ENCODE measurements around the gene SMO. TPM values are rescaled to one million over a fixed set of nuclear protein-coding genes. Genes with fewer than 3 reads are reported as not detected.
"Not testable (repeated sequence)": the region's sequence is repeated elsewhere in the genome, so short reads cannot be mapped to it uniquely, and the experiment has no call there.

Gene SMO
- total RNA-seq, 2 donors from 2014 or later = 4.7 to 9.9 TPM

DNA sequence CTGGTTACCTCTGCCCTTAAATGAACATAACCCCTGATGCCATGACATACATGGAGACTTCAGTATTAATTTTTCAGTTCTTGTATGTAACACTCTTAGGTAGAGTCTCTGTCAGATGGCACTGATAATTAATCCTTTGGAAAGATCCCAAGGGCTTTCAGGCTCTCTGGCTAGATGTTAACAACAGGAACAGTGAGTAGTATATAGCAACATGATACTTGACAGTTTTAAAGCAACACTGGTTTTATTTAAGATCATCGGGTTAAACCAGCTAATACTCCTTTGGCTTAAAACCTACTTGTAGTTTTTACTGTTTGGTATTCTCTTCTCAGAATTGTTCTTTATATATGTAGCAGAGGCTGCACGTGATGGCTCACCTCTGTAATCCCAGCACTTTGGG is 63.7 kb downstream of the SMO start:
- DNase-seq (ENCODE audit: low spot score) = no peak
- H3K27me3 ChIP-seq = no peaks in the 10 kb centered on the region
- H3K4me1 ChIP-seq = no peaks in the 10 kb centered on the region
- H3K27ac ChIP-seq = no peak overlapping the region
- no peak overlapping the region for H3K4me3 ChIP-seq
- TF ChIP-seq, protein P1, sequence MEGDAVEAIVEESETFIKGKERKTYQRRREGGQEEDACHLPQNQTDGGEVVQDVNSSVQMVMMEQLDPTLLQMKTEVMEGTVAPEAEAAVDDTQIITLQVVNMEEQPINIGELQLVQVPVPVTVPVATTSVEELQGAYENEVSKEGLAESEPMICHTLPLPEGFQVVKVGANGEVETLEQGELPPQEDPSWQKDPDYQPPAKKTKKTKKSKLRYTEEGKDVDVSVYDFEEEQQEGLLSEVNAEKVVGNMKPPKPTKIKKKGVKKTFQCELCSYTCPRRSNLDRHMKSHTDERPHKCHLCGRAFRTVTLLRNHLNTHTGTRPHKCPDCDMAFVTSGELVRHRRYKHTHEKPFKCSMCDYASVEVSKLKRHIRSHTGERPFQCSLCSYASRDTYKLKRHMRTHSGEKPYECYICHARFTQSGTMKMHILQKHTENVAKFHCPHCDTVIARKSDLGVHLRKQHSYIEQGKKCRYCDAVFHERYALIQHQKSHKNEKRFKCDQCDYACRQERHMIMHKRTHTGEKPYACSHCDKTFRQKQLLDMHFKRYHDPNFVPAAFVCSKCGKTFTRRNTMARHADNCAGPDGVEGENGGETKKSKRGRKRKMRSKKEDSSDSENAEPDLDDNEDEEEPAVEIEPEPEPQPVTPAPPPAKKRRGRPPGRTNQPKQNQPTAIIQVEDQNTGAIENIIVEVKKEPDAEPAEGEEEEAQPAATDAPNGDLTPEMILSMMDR (IDR thresholded peaks at IDR 0.05) = no peak
- no peaks in the 10 kb centered on the region for H3K9me3 ChIP-seq
- no peaks in the 10 kb centered on the region for H3K36me3 ChIP-seq

DNA sequence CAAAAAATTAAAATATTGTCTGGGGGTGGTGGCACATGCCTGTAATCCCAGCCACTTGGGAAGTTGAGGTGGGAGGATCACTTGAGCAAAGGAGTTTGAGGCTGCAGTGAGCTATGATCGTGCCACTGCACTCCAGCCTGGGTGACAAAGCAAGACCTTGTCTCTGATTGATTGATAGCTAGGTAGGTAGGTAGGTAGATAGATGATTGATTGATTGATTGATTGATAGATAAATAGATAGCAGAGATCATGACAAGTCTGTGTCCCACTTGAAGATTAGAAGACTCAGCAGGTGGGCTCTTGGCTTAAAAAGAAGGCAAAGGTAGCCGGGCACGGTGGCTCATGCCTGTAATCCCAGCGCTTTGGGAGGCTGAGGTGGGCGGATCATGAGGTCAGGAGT is 64.2 kb downstream of the SMO start:
- H3K9me3 ChIP-seq; H3K36me3 ChIP-seq; DNase-seq (ENCODE audit: low spot score); H3K4me3 ChIP-seq; H3K27ac ChIP-seq; H3K4me1 ChIP-seq; H3K27me3 ChIP-seq: not testable (repeated sequence)

DNA sequence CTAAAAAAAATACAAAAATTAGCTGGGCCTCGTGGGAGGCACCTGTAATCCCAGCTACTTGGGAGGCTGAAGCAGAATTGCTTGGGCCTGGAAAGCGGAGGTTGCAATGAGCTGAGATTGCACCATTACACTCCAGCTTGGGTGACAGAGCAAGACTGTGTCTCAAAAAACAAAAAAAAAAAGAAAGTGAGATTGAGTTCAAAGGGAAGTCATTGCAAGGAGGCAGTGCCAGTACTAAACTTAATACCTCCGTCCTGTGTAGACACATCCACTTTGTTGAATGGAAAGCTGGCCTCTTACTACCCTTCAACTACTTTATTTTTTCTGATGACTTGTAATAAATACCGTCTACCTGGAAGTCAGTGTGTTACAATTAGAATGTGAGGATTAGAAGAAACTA is 67.4 kb downstream of the SMO start:
- TF ChIP-seq, protein P1 (IDR thresholded peaks at IDR 0.05) = no peak
- H3K4me1 ChIP-seq = no peaks in the 10 kb centered on the region
- H3K27me3 ChIP-seq = no peaks in the 10 kb centered on the region

DNA sequence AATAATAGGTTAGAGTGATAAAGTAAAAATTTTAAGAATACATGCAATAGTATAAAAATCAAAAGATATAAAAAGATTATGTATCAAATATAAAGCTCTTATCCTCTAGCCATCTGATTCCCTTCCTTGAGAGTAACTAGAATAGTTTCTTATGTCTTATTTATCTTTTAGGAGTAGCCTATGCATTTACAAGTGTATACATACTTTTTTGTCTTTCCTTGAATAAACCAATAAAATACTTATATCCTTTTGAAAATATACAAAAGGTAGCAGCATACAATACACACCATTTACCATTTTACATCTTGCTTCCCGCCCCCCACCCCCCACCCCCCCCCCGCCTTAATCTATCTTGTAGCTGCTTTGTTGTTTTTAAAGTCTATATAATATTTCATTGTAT is 67.8 kb downstream of the SMO start:
- H3K27me3 ChIP-seq = no peaks in the 10 kb centered on the region
- no peaks in the 10 kb centered on the region for H3K36me3 ChIP-seq
- no peaks in the 10 kb centered on the region for H3K9me3 ChIP-seq
- H3K4me1 ChIP-seq = no peaks in the 10 kb centered on the region
- H3K4me3 ChIP-seq = no peak overlapping the region
- TF ChIP-seq, protein P1 (IDR thresholded peaks at IDR 0.05) = no peak
- no peak for DNase-seq (ENCODE audit: low spot score)
- no peak overlapping the region for H3K27ac ChIP-seq

More for the DNA sequence above, 67.4 kb downstream of the SMO start:
- no peaks in the 10 kb centered on the region for H3K36me3 ChIP-seq
- H3K9me3 ChIP-seq = no peaks in the 10 kb centered on the region
- no peak overlapping the region for H3K27ac ChIP-seq
- H3K4me3 ChIP-seq = no peak overlapping the region
- no peak for DNase-seq (ENCODE audit: low spot score)

DNA sequence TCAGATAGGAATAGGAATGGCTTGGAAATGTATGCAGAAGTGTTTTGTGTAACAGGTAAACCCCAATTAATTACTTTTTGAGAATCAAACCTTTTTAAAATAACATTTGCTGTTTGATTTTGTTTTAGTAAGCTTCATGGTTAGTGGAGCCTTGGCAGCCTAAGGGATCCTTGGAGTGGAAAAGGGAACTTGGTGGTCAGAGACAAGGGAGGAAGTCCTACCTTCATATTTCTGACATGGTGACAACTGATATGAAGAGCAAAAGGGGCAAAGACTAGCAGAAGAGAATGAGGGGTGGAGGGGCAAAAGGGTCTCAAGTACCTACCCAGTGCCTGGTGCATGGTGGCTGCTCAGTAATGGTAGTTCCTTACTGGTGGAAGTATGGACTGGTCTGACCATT is 68.7 kb downstream of the SMO start:
- Histone ChIP-seq H3K36me3 (no peaks in the 10 kb centered on the region), H3K4me1 (no peaks in the 10 kb centered on the region), H3K27ac (no peak overlapping the region), H3K4me3 (no peak overlapping the region), H3K9me3 (no peaks in the 10 kb centered on the region), H3K27me3 (no peaks in the 10 kb centered on the region)
- no peak for DNase-seq (ENCODE audit: low spot score)
- TF ChIP-seq, protein P1 (IDR thresholded peaks at IDR 0.05) = no peak

DNA sequence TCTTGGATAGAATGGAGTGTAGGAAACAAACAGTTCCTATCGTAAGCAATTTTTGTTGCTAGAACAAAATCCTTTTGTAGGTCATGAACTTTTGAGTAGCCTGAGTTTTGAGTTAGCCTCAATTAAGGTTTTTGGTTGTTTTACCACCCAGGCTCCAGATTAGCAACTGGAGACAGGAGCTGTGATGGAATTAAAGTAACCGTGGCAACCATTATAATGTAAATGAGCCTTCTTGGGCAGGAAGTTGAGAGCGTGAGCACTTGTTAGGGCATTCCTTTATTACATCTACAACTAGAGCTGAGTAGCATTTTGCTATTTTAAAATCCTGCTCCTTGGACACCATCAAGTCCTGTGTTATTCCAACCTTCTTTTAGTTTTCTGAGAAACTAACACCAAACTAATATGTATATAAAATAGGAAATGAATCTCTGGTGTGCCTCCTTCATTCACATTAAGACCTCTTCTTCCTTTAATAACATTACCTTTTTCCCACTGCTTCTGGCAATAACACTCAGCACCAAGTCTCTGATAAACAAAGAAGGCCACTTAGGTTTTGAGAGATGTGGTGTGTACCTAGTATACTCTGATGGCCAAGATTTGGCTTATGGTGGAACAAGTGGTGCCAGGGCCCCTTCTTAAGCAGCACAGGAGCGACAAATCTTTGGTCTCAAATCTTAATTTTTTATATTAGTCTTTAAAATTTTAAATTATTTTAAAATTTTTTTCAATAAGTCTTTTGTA is 70.4 kb downstream of the SMO start:
- H3K27me3 ChIP-seq = no peaks in the 10 kb centered on the region
- no peak overlapping the region for H3K27ac ChIP-seq
- no peaks in the 10 kb centered on the region for H3K36me3 ChIP-seq
- H3K4me3 ChIP-seq = no peak overlapping the region
- H3K4me1 ChIP-seq = no peaks in the 10 kb centered on the region
- H3K9me3 ChIP-seq = no peaks in the 10 kb centered on the region
- TF ChIP-seq, protein P1 (IDR thresholded peaks at IDR 0.05) = no peak
- no peak for DNase-seq (ENCODE audit: low spot score)

Measured in right atrium auricular region (tissue), 2 donors.